ENCODE results near the gene PPCDC. TPM values are rescaled to one million over a fixed set of nuclear protein-coding genes. Genes with fewer than 3 reads are reported as not detected.

Gene PPCDC
- total and polyA plus RNA-seq, 10 of the 15 experiments (the other 5 are each of a cell fraction or from before 2014, with no cell fraction given) = 32.5 to 135 (median 55.0) TPM

DNA sequence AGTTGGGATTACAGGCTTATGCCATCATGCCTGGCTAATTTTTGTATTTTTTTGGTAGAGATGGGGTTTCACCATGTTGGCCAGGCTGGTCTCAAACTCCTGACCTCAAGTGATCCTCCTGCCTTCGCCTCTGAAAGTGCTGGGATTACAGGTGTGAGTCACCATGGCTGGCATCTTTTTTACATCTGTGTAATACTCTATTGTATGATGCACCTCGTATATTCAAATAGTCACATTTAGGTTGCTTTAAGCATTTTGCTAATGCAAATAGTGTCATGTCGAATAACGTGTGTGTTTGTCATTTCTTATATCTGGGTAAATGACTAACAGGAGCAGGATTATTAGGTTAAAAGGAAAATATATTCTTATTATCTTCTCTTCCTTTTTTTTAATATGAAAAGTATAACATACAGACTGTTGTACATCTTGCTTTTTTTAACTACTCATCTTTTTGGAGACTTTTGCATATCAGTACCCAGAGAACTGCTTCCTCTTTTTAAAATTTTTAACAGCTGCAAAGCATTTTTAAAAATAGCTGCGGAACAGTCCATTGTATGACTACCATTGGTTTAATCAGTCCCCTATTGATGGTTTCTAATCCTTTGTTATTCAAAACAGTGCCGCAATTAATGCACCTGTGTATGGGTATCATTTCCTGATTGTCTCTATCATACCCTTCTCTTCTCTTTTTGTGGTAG, 14.6 kb upstream of the PPCDC start:
- FAIRE-seq (peak; percentile 91), ATAC-seq (peak; percentile 89), DNase-seq (ENCODE audit: low read depth, low spot score) (peak; percentile 83)
- Histone ChIP-seq H3K4me3 (peak overlapping the region; percentile 34; the same call in 1 of the 2 replicates), H2AFZ (ENCODE audit: control insufficient read depth, low read depth, low read length) (no peak overlapping the region), H3K4me2 (ENCODE audit: control insufficient read depth, insufficient read depth) (peak overlapping the region; percentile 76), H3K27ac (ENCODE audit: control insufficient read depth, insufficient read depth) (peak overlapping the region; percentile 93), H3K9ac (ENCODE audit: control insufficient read depth, insufficient read depth, low read length) (peak overlapping the region; percentile 66), H3K79me2 (ENCODE audit: control insufficient read depth, insufficient read depth, low read length) (no peaks in the 10 kb centered on the region), H3K9me3 (replicated peaks; ENCODE audit: control insufficient read depth, insufficient read depth, low read length) (no peaks in the 10 kb centered on the region), H3K27me3 (replicated peaks in 1 of 2; ENCODE audit: control insufficient read depth in 2 of 2, insufficient read depth in 2 of 2, low read length in 1 of 2) (no peaks in the 10 kb centered on the region), H3K36me3 (ENCODE audit: control insufficient read depth in 2 of 2, insufficient read depth in 2 of 2, low read length in 1 of 2) (no peaks in the 10 kb centered on the region), H3K4me1 (ENCODE audit: control insufficient read depth, insufficient read depth, low read length) (peaks cover 28% of the 10 kb centered on the region), H4K20me1 (ENCODE audit: control insufficient read depth, insufficient read depth) (no peaks in the 10 kb centered on the region)
- ChIA-PET POLR2A (interaction anchor here (0.6 to 2.1 kb wide), 8 partner anchors 15 to 615 kb away, joined by 3 to 7 read pairs (median 4); partner anchors contain the start of genes PPCDC and RPP25), RAD21 (ENCODE audit: unreplicated experiment) (interaction anchor here (0.7 to 2.8 kb wide), 11 partner anchors 13 to 238 kb away, joined by 3 to 21 read pairs (median 4); partner anchors contain the start of genes C15orf39 and PPCDC), SMC1A (ENCODE audit: uncharacterized antibody, unreplicated experiment) (interaction anchor here (1.0 to 2.0 kb wide), 8 partner anchors 11 to 232 kb away, joined by 3 to 8 read pairs (median 4); partner anchors contain the start of gene PPCDC), CTCF (interaction anchor here (0.6 to 2.0 kb wide), 5 partner anchors 19 to 207 kb away, joined by 3 to 4 read pairs (median 3); no protein-coding TSS in a partner anchor)
- intact Hi-C loops (cut with micrococcal nuclease; ENCODE audit: unreplicated experiment) (loop anchor here (5.0 kb wide), 1 partner anchor 51 kb away; the partner anchor contains the start of gene RPP25), in situ Hi-C loops (cut with MboI) (loop anchor here (25.0 kb wide), 1 partner anchor 654 kb away; no protein-coding TSS in a partner anchor)
- BruUV-seq (replicated peaks) = no TSS peak
- under 1% methylated on average over 6 of the region's 6 CpGs for WGBS (ENCODE audit: insufficient coverage, insufficient replicate concordance, low lambda C conversion rate, missing lambda C conversion rate)
- TF ChIP-seq SMC3 (IDR thresholded peaks at IDR 0.05; ENCODE audit: borderline replicate concordance, low read length) = no peak
- TF ChIP-seq SRF (IDR thresholded peaks at IDR 0.05; ENCODE audit: low read depth in 2 of 2, low read length in 2 of 2) = no peak
- TF ChIP-seq JUNB (IDR thresholded peaks at IDR 0.05) = peak; percentile 27; the same call in 1 of the 2 replicates
- TF ChIP-seq ATF7 (IDR thresholded peaks at IDR 0.05; ENCODE audit: low read depth) = peak; percentile 64
- no peak for TF ChIP-seq CHD2 (IDR thresholded peaks at IDR 0.05; ENCODE audit: borderline replicate concordance, low read depth, low read length)
- TF ChIP-seq ZNF217 (IDR thresholded peaks at IDR 0.05) = 0 out of 2 replicates have a peak, but pooled peaks have one; percentile 8
- TF ChIP-seq, protein P1, sequence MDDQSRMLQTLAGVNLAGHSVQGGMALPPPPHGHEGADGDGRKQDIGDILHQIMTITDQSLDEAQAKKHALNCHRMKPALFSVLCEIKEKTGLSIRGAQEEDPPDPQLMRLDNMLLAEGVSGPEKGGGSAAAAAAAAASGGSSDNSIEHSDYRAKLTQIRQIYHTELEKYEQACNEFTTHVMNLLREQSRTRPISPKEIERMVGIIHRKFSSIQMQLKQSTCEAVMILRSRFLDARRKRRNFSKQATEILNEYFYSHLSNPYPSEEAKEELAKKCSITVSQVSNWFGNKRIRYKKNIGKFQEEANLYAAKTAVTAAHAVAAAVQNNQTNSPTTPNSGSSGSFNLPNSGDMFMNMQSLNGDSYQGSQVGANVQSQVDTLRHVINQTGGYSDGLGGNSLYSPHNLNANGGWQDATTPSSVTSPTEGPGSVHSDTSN (IDR thresholded peaks at IDR 0.05; ENCODE audit: insufficient replicate concordance, low read depth, low read length) = no peak
- TF ChIP-seq HDGF (IDR thresholded peaks at IDR 0.05) = 0 out of 2 replicates have a peak, but pooled peaks have one; percentile 5
- peak; percentile 33 for TF ChIP-seq IKZF1 (conservative IDR thresholded peaks at IDR 0.05)
- no peak for TF ChIP-seq SIX5 (IDR thresholded peaks at IDR 0.05; ENCODE audit: low read depth, low read length, severe bottlenecking)
- no peak for TF ChIP-seq NFYB (IDR thresholded peaks at IDR 0.05; ENCODE audit: insufficient read depth, low read depth, low read length)
- peak; percentile 74 for TF ChIP-seq NFIC (IDR thresholded peaks at IDR 0.05; ENCODE audit: low read depth, low read length)
- no peak for TF ChIP-seq NFXL1 (IDR thresholded peaks at IDR 0.05; ENCODE audit: borderline replicate concordance)
- TF ChIP-seq, protein P2, sequence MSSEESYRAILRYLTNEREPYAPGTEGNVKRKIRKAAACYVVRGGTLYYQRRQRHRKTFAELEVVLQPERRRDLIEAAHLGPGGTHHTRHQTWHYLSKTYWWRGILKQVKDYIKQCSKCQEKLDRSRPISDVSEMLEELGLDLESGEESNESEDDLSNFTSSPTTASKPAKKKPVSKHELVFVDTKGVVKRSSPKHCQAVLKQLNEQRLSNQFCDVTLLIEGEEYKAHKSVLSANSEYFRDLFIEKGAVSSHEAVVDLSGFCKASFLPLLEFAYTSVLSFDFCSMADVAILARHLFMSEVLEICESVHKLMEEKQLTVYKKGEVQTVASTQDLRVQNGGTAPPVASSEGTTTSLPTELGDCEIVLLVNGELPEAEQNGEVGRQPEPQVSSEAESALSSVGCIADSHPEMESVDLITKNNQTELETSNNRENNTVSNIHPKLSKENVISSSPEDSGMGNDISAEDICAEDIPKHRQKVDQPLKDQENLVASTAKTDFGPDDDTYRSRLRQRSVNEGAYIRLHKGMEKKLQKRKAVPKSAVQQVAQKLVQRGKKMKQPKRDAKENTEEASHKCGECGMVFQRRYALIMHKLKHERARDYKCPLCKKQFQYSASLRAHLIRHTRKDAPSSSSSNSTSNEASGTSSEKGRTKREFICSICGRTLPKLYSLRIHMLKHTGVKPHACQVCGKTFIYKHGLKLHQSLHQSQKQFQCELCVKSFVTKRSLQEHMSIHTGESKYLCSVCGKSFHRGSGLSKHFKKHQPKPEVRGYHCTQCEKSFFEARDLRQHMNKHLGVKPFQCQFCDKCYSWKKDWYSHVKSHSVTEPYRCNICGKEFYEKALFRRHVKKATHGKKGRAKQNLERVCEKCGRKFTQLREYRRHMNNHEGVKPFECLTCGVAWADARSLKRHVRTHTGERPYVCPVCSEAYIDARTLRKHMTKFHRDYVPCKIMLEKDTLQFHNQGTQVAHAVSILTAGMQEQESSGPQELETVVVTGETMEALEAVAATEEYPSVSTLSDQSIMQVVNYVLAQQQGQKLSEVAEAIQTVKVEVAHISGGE (CRISPR knock-in tag; IDR thresholded peaks at IDR 0.05) = no peak
- TF ChIP-seq MTA3 (IDR thresholded peaks at IDR 0.05; ENCODE audit: borderline replicate concordance, low read length) = no peak; the same call in 1 of the 2 replicates
- TF ChIP-seq IRF4 (IDR thresholded peaks at IDR 0.05; ENCODE audit: low read depth, low read length) = 0 out of 2 replicates have a peak, but pooled peaks have one; percentile 10
- TF ChIP-seq, protein P3, sequence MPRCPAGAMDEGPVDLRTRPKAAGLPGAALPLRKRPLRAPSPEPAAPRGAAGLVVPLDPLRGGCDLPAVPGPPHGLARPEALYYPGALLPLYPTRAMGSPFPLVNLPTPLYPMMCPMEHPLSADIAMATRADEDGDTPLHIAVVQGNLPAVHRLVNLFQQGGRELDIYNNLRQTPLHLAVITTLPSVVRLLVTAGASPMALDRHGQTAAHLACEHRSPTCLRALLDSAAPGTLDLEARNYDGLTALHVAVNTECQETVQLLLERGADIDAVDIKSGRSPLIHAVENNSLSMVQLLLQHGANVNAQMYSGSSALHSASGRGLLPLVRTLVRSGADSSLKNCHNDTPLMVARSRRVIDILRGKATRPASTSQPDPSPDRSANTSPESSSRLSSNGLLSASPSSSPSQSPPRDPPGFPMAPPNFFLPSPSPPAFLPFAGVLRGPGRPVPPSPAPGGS (IDR thresholded peaks at IDR 0.05; ENCODE audit: borderline replicate concordance, insufficient read depth, low read depth, low read length, poor library complexity, severe bottlenecking) = no peak

Measured in GM12878 (cell line).